NCI-H226 (cell line): ENCODE data around the gene SNX15.
"Not testable (repeated sequence)": the region's sequence is repeated elsewhere in the genome, so short reads cannot be mapped to it uniquely, and the experiment has no call there.

Experiments
- DNase-seq: peaks from one replicate; pipeline ENCODE4 v3.0.0-alpha.2; 2015

Gene SNX15

DNA sequence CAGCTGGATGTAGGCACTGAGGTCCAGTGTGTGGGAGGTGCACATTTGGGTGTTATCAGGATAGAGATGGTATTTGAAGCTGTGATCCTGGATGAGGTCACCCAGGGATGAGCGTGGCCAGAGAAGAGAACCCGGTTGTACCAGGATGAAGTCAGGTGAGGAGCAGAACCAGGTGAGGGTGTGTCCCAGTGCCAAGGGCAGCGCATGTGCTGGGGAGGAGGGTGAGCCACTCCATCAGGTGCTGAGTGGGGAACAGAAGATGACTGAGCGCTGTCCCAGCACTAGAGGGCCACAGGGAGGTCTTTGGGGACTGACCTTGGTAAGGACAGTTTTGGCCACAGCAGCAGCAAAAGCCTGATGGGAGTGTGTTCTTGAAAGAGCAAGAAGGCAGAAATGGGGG lies 10.5 kb upstream of the SNX15 start:
- peak; percentile 33 for DNase-seq

DNA sequence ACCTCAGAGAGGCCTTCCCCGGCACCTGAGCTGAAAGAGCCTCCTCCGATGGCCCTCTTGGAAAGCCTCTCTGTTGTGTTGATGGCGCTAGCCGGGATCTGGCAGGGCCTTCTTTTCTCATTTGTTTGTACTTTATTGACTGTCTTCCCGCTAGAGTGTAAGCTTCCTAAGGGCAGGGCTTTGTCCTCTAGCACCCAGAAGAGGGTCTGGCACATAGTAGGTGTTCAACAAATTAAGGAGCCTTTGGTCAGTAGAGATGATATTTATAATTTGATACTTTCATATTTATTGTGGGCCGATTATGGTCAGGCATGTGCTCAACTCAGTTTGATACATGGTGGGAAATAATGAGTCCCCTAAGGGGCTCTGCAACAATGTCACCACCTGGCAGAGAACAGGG lies 9.3 kb upstream of the SNX15 start:
- no peak for DNase-seq

DNA sequence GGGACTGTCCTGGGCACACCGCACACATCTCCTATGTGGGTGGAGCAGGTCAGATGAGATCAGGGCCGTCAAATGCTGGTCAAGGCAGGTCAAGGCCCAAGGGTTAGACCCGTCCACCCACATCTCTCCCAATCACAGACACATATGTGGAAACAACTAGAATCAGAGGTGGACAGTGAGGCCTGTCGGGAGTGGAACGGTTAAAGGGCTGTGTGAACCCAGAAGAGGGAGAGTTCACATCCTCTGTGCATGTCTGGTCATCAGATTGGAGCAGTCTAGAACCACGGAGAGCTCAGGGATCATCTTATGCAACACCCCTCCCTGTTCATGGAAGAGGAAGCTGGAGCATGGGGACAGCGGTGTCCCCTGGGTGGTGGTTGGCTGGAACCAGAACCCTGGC lies 7.4 kb upstream of the SNX15 start:
- DNase-seq = no peak

DNA sequence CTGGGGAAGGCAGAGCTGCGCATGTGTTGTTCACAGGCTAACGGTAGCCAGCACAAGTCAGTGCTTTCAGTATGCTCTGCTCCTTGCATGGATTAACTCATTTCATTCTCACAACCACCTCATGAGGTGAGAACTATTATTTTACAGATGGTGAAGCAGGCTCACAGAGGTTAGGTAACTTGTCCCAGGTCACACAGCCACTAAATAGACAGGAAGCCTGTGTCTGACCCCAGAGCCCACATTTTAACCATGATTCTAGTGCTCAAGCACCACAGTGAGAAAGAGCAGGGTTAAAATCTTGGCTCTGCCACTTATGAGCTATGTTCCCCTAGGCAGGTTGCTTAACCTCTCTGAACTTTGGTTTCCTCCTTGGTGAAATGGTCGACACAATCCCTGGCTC lies 6.2 kb upstream of the SNX15 start:
- DNase-seq = no peak

DNA sequence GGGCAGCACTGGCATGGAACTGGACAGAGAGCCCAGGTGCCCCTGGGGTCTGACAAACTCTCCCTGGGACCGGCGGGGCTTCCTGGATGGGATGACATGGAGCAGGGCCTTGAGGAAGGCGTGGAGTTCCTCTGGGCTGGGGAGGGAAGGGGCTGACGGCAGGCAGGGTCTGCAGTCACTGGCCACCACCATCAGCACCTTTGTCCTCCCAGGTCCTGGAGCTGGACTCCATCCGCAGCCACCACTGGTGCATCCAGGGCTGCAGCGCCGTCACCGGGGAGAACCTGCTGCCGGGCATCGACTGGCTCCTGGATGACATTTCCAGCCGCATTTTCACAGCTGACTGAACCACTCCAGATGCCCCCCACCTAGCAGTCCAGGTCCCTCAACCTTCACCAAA lies 5.7 kb upstream of the SNX15 start:
- no peak for DNase-seq

DNA sequence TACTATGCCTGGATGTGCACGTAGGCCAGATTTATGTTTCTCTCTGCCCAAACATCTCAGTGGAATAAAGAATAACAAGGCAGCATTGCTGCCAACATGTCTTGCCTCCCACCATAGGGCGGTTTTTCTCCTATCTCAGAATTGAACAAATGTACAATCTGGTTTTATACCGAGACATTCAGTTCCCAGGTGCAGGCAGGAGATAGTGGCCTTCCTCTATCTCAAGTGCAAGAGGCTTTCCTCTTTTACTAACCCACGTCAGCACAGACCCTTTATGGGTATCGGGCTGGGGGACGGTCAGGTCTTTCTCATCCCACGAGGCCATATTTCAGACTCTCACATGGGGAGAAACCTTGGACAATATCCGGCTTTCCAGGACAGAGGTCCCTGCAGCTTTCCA lies 3.7 kb upstream of the SNX15 start:
- DNase-seq = not testable (repeated sequence)

DNA sequence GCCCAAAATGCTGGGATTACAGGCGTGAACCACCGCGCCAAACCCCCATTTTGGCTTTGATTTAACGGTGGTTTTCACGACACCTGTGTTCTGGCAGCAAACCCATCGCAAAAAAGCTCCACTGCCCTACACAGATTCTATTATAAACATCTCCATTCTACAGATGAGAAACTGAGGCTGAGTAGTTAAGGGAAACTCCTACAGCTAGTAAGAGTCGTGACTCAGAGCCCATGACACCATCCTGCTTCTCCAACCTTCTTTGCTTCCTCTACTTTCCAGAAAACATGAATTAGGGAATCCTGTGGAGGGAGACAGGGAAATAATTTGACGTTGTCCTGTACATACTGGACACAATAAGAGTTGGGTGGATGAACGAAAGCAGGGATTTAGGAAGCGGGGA lies 429 bp upstream of the SNX15 start:
- peak; percentile 30 for DNase-seq

DNA sequence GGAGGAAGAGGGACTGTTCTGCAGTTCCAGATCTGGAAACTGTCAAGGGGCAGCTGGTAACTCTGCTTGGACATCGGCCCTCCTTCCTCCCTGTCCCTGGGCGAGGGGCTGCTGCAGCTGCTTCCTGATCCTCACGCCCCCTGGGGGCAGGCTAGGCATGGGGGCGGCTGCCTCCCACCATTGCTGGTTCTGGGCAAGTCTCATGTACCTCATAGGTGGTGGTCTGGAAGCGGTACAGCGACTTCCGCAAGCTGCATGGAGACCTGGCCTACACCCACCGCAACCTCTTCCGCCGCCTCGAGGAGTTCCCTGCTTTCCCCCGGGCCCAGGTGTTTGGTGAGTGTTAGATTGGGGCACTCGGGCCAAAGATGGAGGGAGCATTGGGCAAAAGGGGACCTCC lies 5.0 kb downstream of the SNX15 start:
- no peak for DNase-seq

DNA sequence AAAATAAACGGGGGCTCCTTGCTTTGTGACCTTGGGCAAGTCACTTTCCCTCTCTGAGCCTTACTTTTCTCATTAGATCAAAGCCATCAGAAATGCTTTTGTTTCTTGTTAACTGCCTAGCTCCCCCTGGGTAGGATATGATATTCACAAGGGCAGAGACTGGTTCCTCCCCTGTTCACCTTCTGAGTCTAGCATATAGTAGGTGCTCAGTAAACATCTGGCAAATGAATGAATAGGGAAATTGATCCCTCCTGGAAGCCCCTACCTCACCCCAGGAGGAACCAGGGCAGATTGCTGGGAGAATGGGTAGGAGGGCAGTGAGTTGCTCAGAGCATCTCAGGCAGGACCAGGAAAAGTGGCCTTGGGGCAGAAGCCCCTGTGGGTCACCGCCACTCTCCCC lies 7.2 kb downstream of the SNX15 start:
- no peak for DNase-seq

DNA sequence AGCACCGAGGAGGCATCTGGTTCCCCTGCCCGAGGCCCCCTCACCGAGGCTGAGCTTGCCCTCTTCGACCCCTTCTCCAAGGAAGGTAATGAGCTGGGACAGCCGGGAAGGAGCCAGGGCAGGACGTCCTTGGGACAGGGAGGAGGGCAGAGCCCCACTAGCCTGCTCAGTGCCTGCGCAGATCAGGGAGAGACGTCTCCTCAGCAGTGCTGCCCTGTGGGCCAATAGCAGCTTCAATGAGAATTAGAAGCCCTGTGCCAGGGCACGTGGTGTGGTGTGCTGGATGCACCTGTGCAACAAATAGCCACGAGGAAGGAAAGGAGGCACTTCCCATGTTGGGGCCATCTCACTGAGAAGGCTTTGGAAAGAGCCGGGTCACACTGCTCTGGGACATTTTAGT lies 8.3 kb downstream of the SNX15 start:
- DNase-seq = no peak

DNA sequence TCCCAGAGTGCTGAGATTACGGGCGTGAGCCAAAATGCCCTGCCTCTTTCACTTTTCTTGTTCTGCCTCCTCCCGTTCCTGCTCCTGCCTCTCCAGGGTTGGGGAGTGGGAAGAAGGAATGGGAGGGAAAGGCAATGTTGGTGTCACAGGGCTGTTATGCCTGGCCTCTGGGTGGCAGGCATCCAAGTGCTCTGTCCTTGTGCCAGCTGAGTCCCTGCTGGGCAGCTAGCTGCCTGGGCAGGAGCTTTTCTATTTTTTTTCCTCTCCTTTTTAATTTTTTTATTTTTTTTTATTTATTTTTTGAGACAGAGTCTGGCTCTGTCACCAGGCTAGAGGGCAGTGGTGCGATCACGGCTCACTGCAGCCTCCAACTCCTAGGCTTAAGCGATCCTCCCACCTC lies 9.7 kb downstream of the SNX15 start:
- no peak for DNase-seq

DNA sequence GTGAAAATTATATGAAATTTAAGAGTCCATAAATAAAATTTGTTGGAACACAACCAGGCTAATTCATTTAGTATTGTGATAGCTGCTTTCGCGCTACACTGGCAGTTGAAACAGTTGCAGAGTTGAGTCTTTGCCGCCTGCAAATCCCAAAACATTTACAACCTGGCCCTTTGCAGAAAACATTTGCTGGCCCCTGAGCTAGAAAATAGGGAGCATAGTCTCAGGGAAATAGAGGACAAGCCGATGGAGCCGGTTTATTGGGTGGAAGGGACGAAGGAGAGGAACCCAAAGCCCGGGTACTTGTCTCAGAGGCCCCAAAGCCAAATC lies 13.2 kb downstream of the SNX15 start:
- DNase-seq = no peak

DNA sequence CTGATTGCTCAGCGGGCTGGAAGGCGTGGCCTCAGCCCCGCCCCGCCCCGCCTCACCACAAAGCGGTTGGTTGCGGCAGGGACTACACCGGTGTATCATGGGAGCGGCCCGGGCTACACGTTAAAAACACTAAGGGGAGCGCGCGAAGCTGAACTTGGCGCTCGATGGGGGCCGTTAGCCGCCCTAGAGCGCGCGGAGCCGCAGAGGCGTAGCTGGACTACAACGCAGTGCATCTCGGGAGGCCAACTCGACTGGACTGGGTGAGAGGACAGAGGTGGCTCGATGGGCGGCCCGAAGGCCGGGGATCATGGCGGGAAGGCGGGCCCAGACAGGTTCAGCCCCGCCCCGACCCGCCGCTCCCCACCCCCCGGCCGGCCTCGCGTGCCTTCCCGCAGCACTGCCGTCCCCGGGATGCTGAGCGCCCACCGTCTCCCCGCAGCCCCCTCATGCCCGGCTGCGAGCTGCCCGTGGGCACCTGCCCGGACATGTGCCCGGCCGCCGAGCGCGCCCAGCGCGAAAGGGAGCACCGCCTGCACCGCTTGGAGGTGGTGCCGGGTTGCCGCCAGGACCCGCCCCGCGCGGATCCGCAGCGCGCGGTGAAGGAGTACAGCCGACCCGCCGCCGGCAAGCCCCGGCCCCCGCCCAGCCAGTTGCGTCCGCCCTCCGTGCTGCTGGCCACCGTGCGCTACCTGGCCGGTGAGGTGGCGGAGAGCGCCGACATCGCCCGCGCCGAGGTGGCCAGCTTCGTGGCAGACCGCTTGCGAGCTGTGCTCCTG lies 13.8 kb downstream of the SNX15 start, which contains the start of gene SAC3D1:
Gene SAC3D1, plus strand, starts transcription at position 364 of the 776 bp plus-strand sequence. Its CDS starts 83 bp downstream, at position 447.
- DNase-seq = peak; percentile 97

DNA sequence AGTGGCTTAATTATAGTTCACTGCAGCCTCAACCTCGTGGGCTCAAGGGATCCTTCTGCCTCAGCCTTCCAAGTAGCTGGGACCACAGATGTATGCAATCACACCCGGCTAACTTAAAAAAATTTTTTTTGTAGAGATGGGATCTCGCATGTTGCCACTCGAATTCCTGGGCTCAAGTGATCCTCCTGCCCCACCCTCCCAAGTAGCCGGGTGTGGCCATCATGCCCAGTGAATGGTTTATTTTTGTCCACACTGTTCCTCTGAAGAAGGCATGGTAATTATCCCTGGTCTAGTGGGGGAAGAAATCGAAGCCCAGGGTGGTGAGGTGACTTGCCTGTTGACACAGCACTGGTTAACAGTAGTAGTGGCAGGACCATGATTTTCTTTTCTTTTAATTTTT lies 15.7 kb downstream of the SNX15 start:
- DNase-seq = no peak

DNA sequence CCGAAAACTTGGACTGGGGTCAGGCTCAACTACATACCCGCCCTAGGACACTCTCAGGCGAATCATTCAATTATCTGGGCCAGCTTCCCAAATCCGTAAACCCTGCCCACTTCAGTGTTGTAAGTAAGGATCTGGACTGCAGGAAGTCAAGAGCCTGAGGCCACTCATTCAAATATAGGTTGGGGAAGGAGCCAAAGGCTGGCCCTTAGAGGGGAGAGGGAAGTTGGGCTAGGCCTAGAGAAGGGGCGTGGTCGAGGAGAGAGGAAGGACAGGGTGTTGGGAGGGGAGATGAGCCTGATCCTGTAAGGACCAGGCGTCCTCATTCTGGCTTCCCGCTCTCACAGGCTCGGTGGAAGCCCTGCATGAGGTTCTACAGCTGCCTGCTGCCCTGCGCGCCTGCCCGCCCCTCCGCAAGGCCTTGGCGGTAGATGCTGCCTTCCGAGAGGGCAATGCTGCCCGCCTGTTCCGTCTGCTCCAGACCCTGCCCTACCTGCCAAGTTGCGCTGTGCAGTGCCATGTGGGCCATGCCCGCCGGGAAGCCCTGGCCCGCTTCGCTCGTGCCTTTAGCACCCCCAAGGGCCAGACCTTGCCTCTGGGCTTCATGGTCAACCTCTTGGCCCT lies 16.8 kb downstream of the SNX15 start:
- DNase-seq = peak; percentile 67

DNA sequence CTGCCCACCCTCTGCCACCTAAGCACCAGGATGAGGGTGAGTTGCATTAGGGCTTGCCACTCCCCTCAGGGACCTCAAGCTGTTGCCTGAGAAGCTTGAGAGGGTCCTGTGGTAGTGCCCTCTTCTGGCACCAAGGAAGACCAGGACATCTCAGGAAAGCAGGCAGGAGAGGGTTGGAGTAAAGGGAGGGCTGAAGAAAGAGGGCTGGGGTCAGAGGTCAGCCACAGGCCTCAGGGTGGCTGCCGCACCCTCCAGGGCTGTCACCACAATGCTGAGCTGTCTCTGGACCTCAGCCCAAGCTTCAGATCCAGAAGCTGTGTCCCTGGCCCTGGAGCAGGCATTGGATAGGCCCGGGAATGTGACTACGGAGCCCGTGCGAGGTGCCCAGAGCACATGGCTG lies 17.8 kb downstream of the SNX15 start:
- DNase-seq = no peak

DNA sequence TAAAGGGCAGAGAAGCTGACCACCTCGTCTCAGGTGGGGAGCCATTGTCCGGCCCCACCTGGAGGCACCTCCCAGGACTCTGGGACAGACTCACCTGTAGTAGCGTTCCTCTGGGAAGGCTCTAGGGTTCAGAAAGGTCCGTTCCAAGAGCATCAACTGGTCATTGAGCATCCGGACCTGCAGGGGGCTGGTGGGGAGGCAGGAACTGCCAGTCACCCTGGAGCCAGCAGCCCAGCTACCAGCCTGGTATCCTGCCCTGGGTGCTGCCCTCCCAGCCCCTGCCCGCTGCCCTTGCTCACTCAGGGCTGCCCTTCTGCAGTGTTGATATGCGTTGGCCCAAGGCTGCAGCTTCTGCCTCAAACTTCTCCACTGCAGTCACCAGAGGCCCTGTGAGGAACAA lies 18.5 kb downstream of the SNX15 start:
- no peak for DNase-seq

DNA sequence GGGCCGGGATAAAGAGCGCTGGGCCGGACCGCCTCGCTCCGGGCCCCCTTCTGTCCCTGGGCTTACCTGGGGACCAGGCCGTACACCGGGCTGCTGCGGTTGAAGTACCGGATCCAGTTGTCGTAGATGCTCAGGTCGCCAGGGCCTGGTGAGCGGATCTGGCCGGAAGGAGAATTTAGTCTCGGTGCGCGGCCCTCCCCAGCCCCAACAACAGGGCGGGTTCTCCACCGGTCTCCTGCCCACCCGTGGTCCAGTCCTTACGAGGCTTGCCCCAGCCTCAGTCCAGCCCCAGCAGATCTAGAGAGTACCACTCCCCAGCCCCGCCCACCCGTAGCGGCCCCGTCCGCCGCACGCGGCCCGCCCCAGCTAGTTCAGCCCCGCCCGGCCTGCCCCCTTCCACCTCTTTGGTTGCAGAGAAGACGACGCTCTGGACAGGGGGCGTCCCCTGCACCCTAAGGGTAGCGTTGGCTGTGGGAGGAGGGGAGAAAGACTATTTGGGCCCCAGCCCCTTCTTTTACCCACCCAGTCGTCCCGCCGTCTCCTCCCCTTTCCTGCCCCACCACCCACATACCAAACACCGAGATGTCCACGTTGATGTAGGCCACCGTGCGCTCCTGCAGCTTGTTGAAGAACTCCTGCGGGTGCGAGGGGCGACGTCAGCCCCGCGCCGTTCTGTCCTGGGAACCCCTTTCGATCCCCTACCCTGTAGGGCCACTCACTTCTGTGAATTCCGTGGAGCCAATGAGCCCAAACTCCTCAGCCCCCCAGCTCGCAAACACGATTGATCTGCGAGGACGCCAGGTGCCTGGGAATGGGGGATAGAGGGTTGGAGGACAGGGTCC lies 20.6 kb downstream of the SNX15 start:
- no peak for DNase-seq

DNA sequence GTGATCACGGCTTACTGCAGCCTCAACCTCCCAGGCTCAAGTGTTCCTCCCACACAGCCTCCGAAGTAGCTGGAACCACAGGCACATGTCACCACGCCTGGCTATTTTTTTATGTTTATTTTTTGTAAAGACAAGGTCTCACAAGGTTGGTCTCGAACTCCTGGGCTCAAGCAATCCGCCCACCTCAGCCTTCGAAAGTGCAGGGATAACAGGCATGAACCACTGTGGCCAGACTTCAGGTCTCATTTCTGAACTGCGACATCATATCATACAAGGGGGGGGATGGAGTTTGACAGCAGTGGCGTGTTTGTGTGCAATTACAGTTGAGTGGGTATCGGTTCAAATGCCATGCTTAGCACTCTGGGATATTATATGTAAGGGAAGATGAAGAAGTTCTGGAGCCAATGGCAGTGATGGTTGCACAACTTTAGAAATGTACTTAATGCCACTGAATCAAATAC lies 24.2 kb downstream of the SNX15 start:
- DNase-seq = no peak

DNA sequence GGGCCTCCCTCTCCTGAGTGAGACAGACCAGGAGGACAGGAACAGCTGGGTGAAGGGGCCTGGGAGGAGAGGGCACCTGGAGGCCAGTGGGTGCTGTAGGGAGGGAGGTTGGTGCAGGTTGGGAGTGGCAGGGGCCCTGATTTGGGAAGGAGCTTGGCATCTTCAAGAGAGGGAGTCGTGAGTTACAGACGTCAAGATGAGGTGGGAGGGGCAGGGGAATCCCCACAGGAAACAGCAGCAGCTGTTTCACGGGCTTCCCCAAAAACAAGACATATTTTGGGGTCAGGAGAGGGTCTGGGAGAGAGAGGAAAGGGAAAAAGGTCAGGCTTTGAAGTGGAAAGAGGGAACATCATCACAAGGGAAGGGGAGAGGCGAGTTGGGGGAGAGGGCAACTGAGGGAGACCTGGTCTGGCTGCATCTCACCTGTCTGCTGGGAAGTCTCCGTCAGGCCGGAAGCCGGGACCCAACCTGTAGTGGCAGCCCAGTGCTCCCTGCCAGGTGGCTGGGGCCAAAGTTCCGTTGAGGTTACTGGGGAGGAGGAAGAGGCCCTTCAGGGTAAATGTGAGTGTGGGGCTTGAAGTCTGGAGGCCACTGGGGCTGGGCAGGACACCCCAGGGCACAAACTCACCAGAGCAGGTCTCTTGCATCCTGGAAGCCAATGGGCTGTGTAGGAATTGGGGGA lies 26.7 kb downstream of the SNX15 start:
- DNase-seq = no peak

DNA sequence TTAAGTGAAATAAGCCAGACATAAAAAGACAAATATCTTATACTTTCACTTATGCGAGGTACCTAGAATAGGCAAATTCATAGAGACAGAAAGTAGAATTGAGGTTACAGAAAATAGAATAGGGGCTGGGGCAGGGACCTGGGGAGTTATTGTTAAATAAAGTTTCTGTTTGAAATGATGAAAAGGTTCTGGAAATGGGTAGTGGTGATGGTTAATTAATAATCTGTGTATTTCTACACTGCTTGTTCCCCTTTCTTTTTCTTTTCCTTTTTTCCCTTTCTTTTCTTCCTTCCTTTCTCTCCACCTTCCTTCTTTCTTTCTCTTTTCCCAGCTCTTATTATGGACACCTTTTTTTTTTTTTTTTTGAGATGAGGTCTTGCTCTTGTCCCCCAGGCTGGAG lies 28.3 kb downstream of the SNX15 start:
- DNase-seq = no peak

DNA sequence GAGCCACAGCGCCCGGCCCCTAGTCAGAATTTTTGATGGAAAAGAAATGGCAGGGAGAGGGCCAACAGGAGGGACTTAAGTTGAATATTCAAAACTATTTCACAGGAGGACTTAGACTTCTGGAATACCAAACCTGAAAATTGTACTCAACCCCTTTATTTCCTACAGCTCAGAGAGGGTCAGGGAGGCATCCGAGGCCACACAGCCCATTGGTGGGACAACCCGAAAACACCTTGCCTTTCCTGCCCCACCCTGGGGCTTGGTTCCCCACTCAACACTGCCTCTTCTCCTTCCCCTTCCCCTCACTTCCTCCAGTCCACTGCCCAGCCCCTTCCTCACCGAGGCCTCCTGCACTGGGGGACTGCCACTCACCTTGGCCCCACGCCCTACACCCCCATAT lies 29.8 kb downstream of the SNX15 start:
- no peak for DNase-seq

DNA sequence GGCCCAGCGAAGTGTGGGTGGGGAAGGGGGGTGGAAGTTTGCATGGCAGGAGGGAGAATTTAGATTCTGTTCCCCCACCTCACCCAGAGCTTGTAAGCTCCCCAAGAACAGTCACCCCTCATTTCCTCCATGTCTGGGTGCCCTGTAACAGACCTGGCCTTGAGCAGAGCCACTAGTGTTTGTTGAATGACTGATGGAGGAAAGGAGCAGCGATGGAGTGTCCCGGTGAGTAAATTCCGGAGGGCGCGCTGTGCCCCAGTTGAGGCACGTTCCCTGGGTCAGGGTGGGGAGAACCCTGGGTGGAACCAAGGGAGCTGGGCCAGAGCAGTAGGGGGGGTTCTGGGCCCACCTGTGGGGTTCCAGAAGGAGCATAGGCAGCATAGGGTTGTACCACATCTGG lies 30.3 kb downstream of the SNX15 start:
- no peak for DNase-seq
